ENCODE measurements around the gene SUMO2. TPM values are rescaled to one million over a fixed set of nuclear protein-coding genes. Genes with fewer than 3 reads are reported as not detected.
"Not testable (repeated sequence)": the region's sequence is repeated elsewhere in the genome, so short reads cannot be mapped to it uniquely, and the experiment has no call there.

SUMO2 gene
- 658 and 659 TPM in 2 replicates for total RNA-seq

DNA sequence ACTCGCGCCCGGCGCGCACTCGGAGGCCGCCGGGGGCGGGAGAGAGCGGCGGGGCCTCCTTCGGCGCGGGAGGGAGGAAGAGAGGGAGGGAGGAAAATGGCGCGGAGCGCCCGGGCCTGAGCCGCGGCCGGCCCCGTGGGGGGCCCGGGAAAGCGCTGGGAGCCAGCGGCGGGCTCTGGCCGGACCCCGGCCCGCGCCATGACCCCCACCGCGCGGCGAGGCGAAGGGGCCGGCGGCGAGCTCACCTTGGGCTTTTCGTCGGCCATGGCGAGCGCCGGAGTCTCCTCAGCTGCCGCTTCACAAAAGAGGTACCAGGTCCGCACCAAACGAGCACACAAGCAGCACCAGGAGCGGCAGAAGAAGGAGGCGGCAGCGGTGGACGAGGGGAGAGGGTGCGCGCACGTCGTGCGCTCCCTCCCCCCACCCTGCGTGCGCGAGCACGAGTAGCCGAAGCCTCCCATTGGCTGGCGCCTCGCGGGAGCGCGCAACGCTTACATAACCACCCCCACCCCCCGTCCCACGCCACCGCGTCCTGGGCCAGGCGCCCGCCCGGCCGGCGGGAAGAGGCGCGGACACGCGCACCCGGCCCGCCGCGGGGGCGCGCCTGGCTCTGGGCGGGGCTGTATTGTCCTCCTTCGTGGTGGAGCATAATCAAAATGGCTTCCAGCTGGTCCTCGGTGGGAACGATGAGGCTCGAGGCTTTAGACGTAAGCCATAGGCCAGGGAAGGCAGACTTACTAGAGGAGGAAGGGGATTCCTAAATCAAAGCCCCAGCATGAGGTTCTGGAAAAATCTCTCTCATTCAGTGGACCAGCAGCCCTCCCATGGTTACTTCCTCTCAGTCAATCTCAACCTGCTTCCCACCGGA is at the start of gene SUMO2:
Gene SUMO2, minus strand, starts transcription at position 391 of the 868 bp plus-strand sequence. Its CDS starts 125 bp downstream, at position 266.
- Mint-ChIP-seq H3K36me3 (ENCODE audit: low read depth) (peaks cover 34% of the 10 kb centered on the region), H3K27me3 (no peaks in the 10 kb centered on the region), H3K9me3 (no peaks in the 10 kb centered on the region), H3K4me3 (peak within 1 kb of the TSS; percentile 92), H3K27ac (peak within 1 kb of the TSS; percentile 96), H3K4me1 (peaks cover 36% of the 10 kb centered on the region)
- DNase-seq: peak; percentile 99
- intact Hi-C loops (cut with micrococcal nuclease): loop anchor here (1.0 to 5.0 kb wide), 7 partner anchors 22 to 404 kb away; partner anchors contain the start of genes GGA3, JPT1, MRPS7 and MYO15B

DNA sequence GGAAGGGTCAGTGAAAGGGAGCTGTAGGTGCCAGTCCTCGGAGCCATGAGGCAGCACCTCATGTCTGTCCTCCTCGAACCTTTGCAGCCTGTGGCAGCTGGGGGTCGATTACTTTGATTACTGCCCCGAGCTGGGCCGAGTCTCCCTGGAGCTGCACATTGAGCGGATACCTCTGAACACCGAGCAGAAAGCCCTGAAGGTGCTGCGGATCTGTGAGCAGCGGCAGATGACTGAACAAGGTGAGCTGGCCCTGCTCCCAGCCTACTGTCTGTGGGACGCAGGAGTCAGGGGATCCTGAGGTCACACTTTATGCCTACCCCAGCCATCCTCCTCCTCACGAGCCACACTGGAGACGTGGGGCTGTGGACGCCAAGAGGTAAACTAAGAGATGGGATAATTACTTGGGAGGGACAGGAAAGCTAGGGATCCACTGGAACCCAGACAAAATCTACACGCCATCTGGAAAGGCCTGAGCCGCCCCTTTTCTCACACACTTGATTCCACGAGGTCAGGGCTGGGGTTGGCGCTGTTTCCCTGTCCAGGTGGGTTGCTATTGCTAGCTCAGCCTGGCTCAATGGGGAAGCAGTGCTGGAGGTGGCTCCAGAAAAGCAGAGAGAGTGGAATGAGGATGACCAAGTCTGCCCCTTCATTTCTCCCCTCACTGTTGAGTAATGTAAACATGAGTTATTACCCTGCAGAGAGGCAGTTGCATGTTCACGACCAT is 49.1 kb upstream of the SUMO2 start:
- intact Hi-C loops (cut with micrococcal nuclease): no loop called here
- Mint-ChIP-seq H3K4me3 (no peak overlapping the region), H3K4me1 (no peaks in the 10 kb centered on the region), H3K9me3 (no peaks in the 10 kb centered on the region), H3K27me3 (no peaks in the 10 kb centered on the region), H3K27ac (no peak overlapping the region), H3K36me3 (ENCODE audit: low read depth) (peaks cover 54% of the 10 kb centered on the region)
- DNase-seq: no peak

GRCh38 chr17:75231071-75231470 is 48.3 kb upstream of the SUMO2 start:
- H3K4me3 Mint-ChIP-seq: no peak overlapping the region
- no peaks in the 10 kb centered on the region for H3K27me3 Mint-ChIP-seq
- no peaks in the 10 kb centered on the region for H3K4me1 Mint-ChIP-seq
- peaks cover 54% of the 10 kb centered on the region for H3K36me3 Mint-ChIP-seq (ENCODE audit: low read depth)
- intact Hi-C loops (cut with micrococcal nuclease): no loop called here
- no peak for DNase-seq
- H3K9me3 Mint-ChIP-seq: no peaks in the 10 kb centered on the region
- no peak overlapping the region for H3K27ac Mint-ChIP-seq

GRCh38 chr17:75228847-75229246 is 46.1 kb upstream of the SUMO2 start:
- H3K36me3 Mint-ChIP-seq (ENCODE audit: low read depth): peaks cover 53% of the 10 kb centered on the region

GRCh38 chr17:75228305-75228704 is 45.5 kb upstream of the SUMO2 start:
- H3K9me3 Mint-ChIP-seq: no peaks in the 10 kb centered on the region
- intact Hi-C loops (cut with micrococcal nuclease): no loop called here
- no peak for DNase-seq
- no peak overlapping the region for H3K4me3 Mint-ChIP-seq
- H3K36me3 Mint-ChIP-seq (ENCODE audit: low read depth): peaks cover 54% of the 10 kb centered on the region
- H3K27me3 Mint-ChIP-seq: no peaks in the 10 kb centered on the region
- H3K4me1 Mint-ChIP-seq: no peaks in the 10 kb centered on the region
- H3K27ac Mint-ChIP-seq: no peak overlapping the region

More at GRCh38 chr17:75228847-75229246, 46.1 kb upstream of the SUMO2 start:
- Mint-ChIP-seq H3K27me3 (no peaks in the 10 kb centered on the region), H3K4me3 (no peak overlapping the region), H3K27ac (no peak overlapping the region), H3K4me1 (no peaks in the 10 kb centered on the region), H3K9me3 (no peaks in the 10 kb centered on the region)
- no peak for DNase-seq
- intact Hi-C loops (cut with micrococcal nuclease): no loop called here

GRCh38 chr17:75227729-75228128 is 45.0 kb upstream of the SUMO2 start:
- Mint-ChIP-seq H3K9me3 (no peaks in the 10 kb centered on the region), H3K27me3 (no peaks in the 10 kb centered on the region), H3K4me3 (no peak overlapping the region), H3K27ac (no peak overlapping the region), H3K36me3 (ENCODE audit: low read depth) (peaks cover 51% of the 10 kb centered on the region), H3K4me1 (no peaks in the 10 kb centered on the region)
- DNase-seq: no peak
- intact Hi-C loops (cut with micrococcal nuclease): no loop called here

DNA sequence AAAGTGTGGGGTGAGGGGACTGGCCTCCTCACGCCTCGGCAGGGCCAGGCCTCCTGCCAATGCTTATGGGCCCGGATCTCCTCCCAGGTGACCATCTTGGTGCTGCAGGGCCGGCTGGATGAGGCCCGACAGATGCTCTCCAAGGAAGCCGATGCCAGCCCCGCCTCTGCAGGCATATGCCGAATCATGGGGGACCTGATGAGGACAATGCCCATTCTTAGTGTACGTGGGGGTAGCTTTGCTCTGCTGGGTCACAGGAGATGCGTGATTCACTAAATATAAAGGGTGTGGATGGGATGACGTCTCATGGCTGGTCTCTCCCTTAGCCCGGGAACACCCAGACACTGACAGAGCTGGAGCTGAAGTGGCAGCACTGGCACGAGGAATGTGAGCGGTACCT is 42.3 kb upstream of the SUMO2 start:
- DNase-seq: no peak
- Mint-ChIP-seq H3K27ac (no peak overlapping the region), H3K4me3 (no peak overlapping the region), H3K36me3 (ENCODE audit: low read depth) (peaks cover 46% of the 10 kb centered on the region), H3K9me3 (no peaks in the 10 kb centered on the region), H3K4me1 (no peaks in the 10 kb centered on the region), H3K27me3 (no peaks in the 10 kb centered on the region)
- intact Hi-C loops (cut with micrococcal nuclease): no loop called here

DNA sequence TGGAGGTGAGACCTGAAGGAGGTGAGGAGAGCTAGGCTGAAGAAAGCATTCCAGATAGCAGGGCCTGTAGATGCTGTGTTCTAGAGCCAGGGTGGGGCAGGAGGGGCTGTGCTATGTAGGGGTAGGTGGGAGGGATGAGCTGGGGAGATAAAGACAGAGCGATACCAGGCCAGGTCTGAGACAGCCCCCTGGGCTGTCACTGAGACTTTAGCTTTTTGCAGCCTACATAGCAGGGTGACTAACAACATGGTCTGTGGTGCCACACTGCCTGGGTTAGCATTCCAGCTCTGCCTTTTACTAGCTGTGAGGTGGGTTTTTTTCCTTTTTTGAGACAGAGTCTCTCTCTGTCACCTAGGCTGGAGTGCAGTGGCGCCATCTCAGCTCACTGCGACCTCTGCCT is 37.1 kb upstream of the SUMO2 start:
- intact Hi-C loops (cut with micrococcal nuclease): no loop called here
- H3K27ac Mint-ChIP-seq: no peak overlapping the region
- no peaks in the 10 kb centered on the region for H3K27me3 Mint-ChIP-seq
- peaks cover 58% of the 10 kb centered on the region for H3K36me3 Mint-ChIP-seq (ENCODE audit: low read depth)
- H3K4me3 Mint-ChIP-seq: no peak overlapping the region
- H3K9me3 Mint-ChIP-seq: no peaks in the 10 kb centered on the region
- no peak for DNase-seq
- H3K4me1 Mint-ChIP-seq: peaks cover 2% of the 10 kb centered on the region

GRCh38 chr17:75218131-75218530 is 35.4 kb upstream of the SUMO2 start:
- no peaks in the 10 kb centered on the region for H3K27me3 Mint-ChIP-seq
- DNase-seq: no peak
- H3K27ac Mint-ChIP-seq: no peak overlapping the region
- no peak overlapping the region for H3K4me3 Mint-ChIP-seq
- H3K36me3 Mint-ChIP-seq (ENCODE audit: low read depth): peaks cover 65% of the 10 kb centered on the region
- no peaks in the 10 kb centered on the region for H3K9me3 Mint-ChIP-seq
- H3K4me1 Mint-ChIP-seq: peaks cover 2% of the 10 kb centered on the region
- intact Hi-C loops (cut with micrococcal nuclease): no loop called here

DNA sequence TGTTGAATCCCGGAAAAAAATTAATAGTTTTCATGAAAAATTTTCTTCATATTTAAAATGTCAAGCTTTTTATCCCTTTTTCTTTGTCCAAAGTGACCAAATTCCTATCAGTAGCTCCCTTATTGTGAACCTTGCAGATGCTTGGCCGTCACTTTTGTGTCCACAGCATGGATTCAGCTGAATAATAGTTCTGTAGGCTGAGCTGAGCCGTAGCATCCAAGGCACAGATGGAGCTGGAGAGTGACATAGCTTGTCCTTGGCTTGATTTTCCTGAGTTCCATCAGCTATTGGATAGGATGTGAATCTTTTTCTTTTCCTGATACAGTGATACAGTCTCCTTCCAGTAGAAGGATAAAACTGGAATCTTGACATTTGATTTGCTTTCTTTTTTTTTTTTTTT is 26.3 kb upstream of the SUMO2 start:
- H3K36me3 Mint-ChIP-seq (ENCODE audit: low read depth): peaks cover 35% of the 10 kb centered on the region

DNA sequence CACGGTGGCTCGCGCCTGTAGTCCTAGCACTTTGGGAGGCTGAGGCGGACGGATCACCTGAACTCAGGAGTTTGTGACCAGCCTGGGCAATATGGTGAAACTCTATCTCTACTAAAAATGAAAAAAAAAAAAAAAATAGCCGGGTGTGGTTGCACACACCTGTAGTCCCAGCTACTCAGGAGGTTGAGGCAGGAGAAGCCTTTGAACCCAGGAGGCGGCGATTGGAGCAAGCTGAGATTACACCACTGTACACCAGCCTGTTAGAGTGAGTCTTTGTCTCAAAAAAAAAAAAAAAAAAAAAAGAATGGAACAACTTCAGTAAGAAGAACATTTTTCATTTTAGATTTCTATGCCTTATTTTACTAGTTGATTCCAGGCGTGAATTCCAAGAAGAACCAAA is 25.4 kb upstream of the SUMO2 start:
- Mint-ChIP-seq H3K27me3 (no peaks in the 10 kb centered on the region), H3K36me3 (ENCODE audit: low read depth) (peaks cover 28% of the 10 kb centered on the region), H3K9me3 (no peaks in the 10 kb centered on the region), H3K4me3 (peak overlapping the region; percentile 57), H3K27ac (no peak overlapping the region), H3K4me1 (peaks cover 9% of the 10 kb centered on the region)
- no peak for DNase-seq
- intact Hi-C loops (cut with micrococcal nuclease): loop anchor here (5.0 kb wide), 1 partner anchor 141 kb away; no protein-coding TSS in a partner anchor

More for the DNA sequence above, 26.3 kb upstream of the SUMO2 start:
- no peaks in the 10 kb centered on the region for H3K27me3 Mint-ChIP-seq
- no peak overlapping the region for H3K4me3 Mint-ChIP-seq
- no peak overlapping the region for H3K27ac Mint-ChIP-seq
- peaks cover 9% of the 10 kb centered on the region for H3K4me1 Mint-ChIP-seq
- intact Hi-C loops (cut with micrococcal nuclease): loop anchor here (5.0 kb wide), 1 partner anchor 142 kb away; no protein-coding TSS in a partner anchor
- DNase-seq: no peak
- no peaks in the 10 kb centered on the region for H3K9me3 Mint-ChIP-seq

- Mint-ChIP-seq H3K4me1 (peaks cover 9% of the 10 kb centered on the region), H3K27me3 (no peaks in the 10 kb centered on the region), H3K4me3 (peak overlapping the region; percentile 57), H3K36me3 (ENCODE audit: low read depth) (peaks cover 24% of the 10 kb centered on the region), H3K27ac (no peak overlapping the region), H3K9me3 (no peaks in the 10 kb centered on the region)
- no peak for DNase-seq
- intact Hi-C loops (cut with micrococcal nuclease): loop anchor here (5.0 kb wide), 1 partner anchor 140 kb away; no protein-coding TSS in a partner anchor
Observed at GRCh38 chr17:75207760-75208159, 25.0 kb upstream of the SUMO2 start.

GRCh38 chr17:75207050-75207407 is 24.3 kb upstream of the SUMO2 start:
- H3K4me1 Mint-ChIP-seq, H3K9me3 Mint-ChIP-seq, H3K27me3 Mint-ChIP-seq, DNase-seq, H3K27ac Mint-ChIP-seq: not testable (repeated sequence)
- intact Hi-C loops (cut with micrococcal nuclease): loop anchor here (5.0 kb wide), 1 partner anchor 140 kb away; no protein-coding TSS in a partner anchor
- H3K36me3 Mint-ChIP-seq (ENCODE audit: low read depth): peaks cover 24% of the 10 kb centered on the region
- H3K4me3 Mint-ChIP-seq: peak overlapping the region; percentile 97

DNA sequence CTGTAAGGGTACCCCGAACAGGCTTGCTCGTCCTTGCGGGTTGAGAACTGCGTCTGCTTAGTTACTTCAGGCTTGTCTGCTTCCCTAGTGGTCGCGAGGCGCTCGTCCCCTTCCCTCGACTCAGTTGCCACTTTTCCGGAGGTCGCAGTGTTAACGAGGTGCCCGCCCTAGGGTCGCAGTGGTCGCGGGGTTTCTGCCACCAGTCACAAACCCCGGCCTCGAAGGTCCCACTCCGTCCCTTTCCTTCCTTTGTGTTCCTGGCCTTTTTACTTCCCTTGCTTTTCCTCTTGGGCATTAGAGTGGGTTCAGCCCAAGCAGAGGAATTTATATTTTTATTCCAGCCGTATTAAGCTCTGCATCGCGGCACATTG is 23.0 kb upstream of the SUMO2 start:
- Mint-ChIP-seq H3K27ac (peak overlapping the region; percentile 99), H3K4me3 (peak overlapping the region; percentile 97), H3K4me1 (peaks cover 14% of the 10 kb centered on the region), H3K9me3 (no peaks in the 10 kb centered on the region), H3K27me3 (no peaks in the 10 kb centered on the region), H3K36me3 (ENCODE audit: low read depth) (peaks cover 18% of the 10 kb centered on the region)
- intact Hi-C loops (cut with micrococcal nuclease): loop anchor here (1.0 to 5.0 kb wide), 3 partner anchors 23 to 138 kb away; partner anchors contain the start of genes GGA3, MRPS7 and SUMO2
- no peak for DNase-seq

All from activated CD4-positive, alpha-beta T cell treated with anti-CD3 and anti-CD28 coated beads, Interleukin-2, amount 10 ng/mL, durations not matched to agents 24 days and 14 days (primary cell).